ENCODE data around the gene TBX4. TPM values are rescaled to one million over a fixed set of nuclear protein-coding genes. Genes with fewer than 3 reads are reported as not detected.

Gene TBX4
- polyA plus RNA-seq, 1 donor (not counting 4 experiments of a cell fraction or from before 2014, with no cell fraction given), result 0.04 TPM

- H3K27me3 ChIP-seq (ENCODE audit: control insufficient read depth, extremely low read depth, insufficient read depth, low read length), result no peaks in the 10 kb centered on the region
- no peak overlapping the region for H3K4me3 ChIP-seq (ENCODE audit: control insufficient read depth in 2 of 3, extremely low read depth in 1 of 3, insufficient read depth in 2 of 3, low read depth in 1 of 3, low read length in 3 of 3)
- H3K9me3 ChIP-seq (ENCODE audit: control insufficient read depth, low read depth, low read length), result no peaks in the 10 kb centered on the region
- no peaks in the 10 kb centered on the region for H3K9me1 ChIP-seq (ENCODE audit: control insufficient read depth, extremely low read depth, insufficient read depth, low read length)
- H3K4me1 ChIP-seq (ENCODE audit: control insufficient read depth, extremely low read depth, insufficient read depth, low read length), result peaks cover 2% of the 10 kb centered on the region
- no peak overlapping the region for H2AFZ ChIP-seq (ENCODE audit: control insufficient read depth, low read length)
- no peak overlapping the region for H3K4me2 ChIP-seq (ENCODE audit: control insufficient read depth, extremely low read depth, insufficient read depth, low read depth, low read length)
- DNase-seq (ENCODE audit: low read depth, low spot score), result no peak
- no peak for FAIRE-seq
- dilution Hi-C loops (cut with MboI; ENCODE audit: extremely low pct_ligation_motif_present, low sequenced_read_pairs), result no loop called here
- no peak overlapping the region for H3K27ac ChIP-seq (ENCODE audit: control insufficient read depth, insufficient read depth, low read length)
- H3K9ac ChIP-seq (ENCODE audit: control insufficient read depth, extremely low read depth, insufficient read depth, low read length), result no peak overlapping the region
- no peaks in the 10 kb centered on the region for H3K36me3 ChIP-seq (ENCODE audit: control insufficient read depth in 2 of 2, extremely low read depth in 1 of 2, insufficient read depth in 2 of 2, low read length in 2 of 2)
- TF ChIP-seq EZH2 (IDR thresholded peaks at IDR 0.05; ENCODE audit: low read length) (no peak), CTCF (optimal IDR thresholded peaks at IDR 0.05 in 1 of 3, IDR thresholded peaks at IDR 0.05 in 1 of 3, conservative IDR thresholded peaks at IDR 0.05 in 1 of 3; ENCODE audit: extremely low read depth in 1 of 3, insufficient read depth in 2 of 3, low read length in 3 of 3) (no peak)
- no peaks in the 10 kb centered on the region for H3K79me2 ChIP-seq (ENCODE audit: control insufficient read depth, insufficient read depth, low read length)
- no peaks in the 10 kb centered on the region for H4K20me1 ChIP-seq (ENCODE audit: control insufficient read depth, extremely low read depth, insufficient read depth, low read length)
Observed at GRCh38 chr17:61487989-61488595, 35.9 kb downstream of the TBX4 start.

- Histone ChIP-seq H3K4me3 (ENCODE audit: control insufficient read depth in 2 of 3, extremely low read depth in 1 of 3, insufficient read depth in 2 of 3, low read depth in 1 of 3, low read length in 3 of 3) (no peak overlapping the region), H3K36me3 (ENCODE audit: control insufficient read depth in 2 of 2, extremely low read depth in 1 of 2, insufficient read depth in 2 of 2, low read length in 2 of 2) (no peaks in the 10 kb centered on the region), H3K4me1 (ENCODE audit: control insufficient read depth, extremely low read depth, insufficient read depth, low read length) (peaks cover 2% of the 10 kb centered on the region), H3K9ac (ENCODE audit: control insufficient read depth, extremely low read depth, insufficient read depth, low read length) (no peak overlapping the region), H3K79me2 (ENCODE audit: control insufficient read depth, insufficient read depth, low read length) (no peaks in the 10 kb centered on the region), H3K9me3 (ENCODE audit: control insufficient read depth, low read depth, low read length) (no peaks in the 10 kb centered on the region), H3K27ac (ENCODE audit: control insufficient read depth, insufficient read depth, low read length) (no peak overlapping the region), H4K20me1 (ENCODE audit: control insufficient read depth, extremely low read depth, insufficient read depth, low read length) (no peaks in the 10 kb centered on the region), H3K4me2 (ENCODE audit: control insufficient read depth, extremely low read depth, insufficient read depth, low read depth, low read length) (no peak overlapping the region), H3K27me3 (ENCODE audit: control insufficient read depth, extremely low read depth, insufficient read depth, low read length) (no peaks in the 10 kb centered on the region), H3K9me1 (ENCODE audit: control insufficient read depth, extremely low read depth, insufficient read depth, low read length) (no peaks in the 10 kb centered on the region), H2AFZ (ENCODE audit: control insufficient read depth, low read length) (no peak overlapping the region)
- dilution Hi-C loops (cut with MboI; ENCODE audit: extremely low pct_ligation_motif_present, low sequenced_read_pairs), result no loop called here
- FAIRE-seq (no peak), DNase-seq (ENCODE audit: low read depth, low spot score) (no peak)
- TF ChIP-seq CTCF (optimal IDR thresholded peaks at IDR 0.05 in 1 of 3, IDR thresholded peaks at IDR 0.05 in 1 of 3, conservative IDR thresholded peaks at IDR 0.05 in 1 of 3; ENCODE audit: extremely low read depth in 1 of 3, insufficient read depth in 2 of 3, low read length in 3 of 3) (no peak), EZH2 (IDR thresholded peaks at IDR 0.05; ENCODE audit: low read length) (no peak)
Observed at GRCh38 chr17:61488878-61489718, 36.9 kb downstream of the TBX4 start.
